ENCODE data around the gene ZSWIM8.

- TF ChIP-seq ZBTB43 (CRISPR knock-in tag; IDR thresholded peaks at IDR 0.05): no peak
- TF ChIP-seq MAX (CRISPR knock-in tag; IDR thresholded peaks at IDR 0.05): no peak
- no peak for TF ChIP-seq TEAD4 (CRISPR knock-in tag; IDR thresholded peaks at IDR 0.05)
- TF ChIP-seq CTCF (IDR thresholded peaks at IDR 0.05): no peak
These were observed 18.4 kb downstream of the ZSWIM8 start for GRCh38 chr10:73803680-73804286.

Data from WTC11 (cell line).